ENCODE data around the gene ARMC10.
A peak's percentile ranks its signal among the peaks of the same experiment; 100 is the strongest.
"Not testable (repeated sequence)": the region's sequence is repeated elsewhere in the genome, so short reads cannot be mapped to it uniquely, and the experiment has no call there.

ARMC10 gene

DNA sequence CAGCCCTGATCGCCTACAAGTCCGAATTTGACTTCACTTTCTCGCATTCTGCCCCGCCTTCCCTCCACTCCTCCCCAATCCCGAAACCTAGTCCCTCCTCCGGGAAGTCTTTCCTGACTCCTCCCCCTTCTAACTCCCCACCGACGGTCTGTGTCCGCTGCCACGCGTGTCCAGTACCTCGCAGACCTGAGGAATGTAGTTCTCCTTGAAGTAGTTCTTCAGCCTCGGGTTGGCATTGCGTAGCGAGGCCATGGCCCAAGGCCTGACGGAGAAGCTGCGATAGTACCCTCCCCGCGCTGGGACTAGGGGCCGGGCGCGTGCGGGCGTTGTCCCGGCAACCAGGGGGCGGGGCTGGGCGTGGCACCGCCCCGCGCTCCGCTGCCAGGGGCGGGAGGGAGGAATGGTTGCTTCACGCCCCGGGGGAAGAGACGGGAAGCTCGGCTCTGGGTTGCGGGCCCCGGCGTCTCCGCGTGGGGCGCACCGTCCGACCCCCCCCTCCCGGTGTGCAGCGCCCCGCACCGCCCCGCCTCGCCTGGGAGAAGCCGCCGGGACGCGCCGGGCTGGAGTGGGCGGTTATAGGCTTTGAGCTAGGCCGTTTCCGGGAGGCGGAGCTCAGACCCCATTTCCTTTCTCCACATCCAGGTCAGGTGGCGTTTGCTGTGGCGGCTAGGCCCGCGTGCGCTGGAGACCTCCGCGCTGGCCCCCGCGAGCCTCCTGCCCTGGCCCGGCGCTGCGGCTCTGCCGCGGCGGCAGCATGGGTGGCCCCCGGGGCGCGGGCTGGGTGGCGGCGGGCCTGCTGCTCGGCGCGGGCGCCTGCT, at the start of gene ARMC10, which contains the start of gene FBXL13:
ARMC10 (plus strand) TSS at position 622 of the 818 bp plus-strand sequence; CDS start at position 755, 133 bp downstream.
FBXL13 (minus strand) TSS at position 278 of the 818 bp plus-strand sequence.
- ATAC-seq (peak; percentile 86), DNase-seq (peak; percentile 90)

DNA sequence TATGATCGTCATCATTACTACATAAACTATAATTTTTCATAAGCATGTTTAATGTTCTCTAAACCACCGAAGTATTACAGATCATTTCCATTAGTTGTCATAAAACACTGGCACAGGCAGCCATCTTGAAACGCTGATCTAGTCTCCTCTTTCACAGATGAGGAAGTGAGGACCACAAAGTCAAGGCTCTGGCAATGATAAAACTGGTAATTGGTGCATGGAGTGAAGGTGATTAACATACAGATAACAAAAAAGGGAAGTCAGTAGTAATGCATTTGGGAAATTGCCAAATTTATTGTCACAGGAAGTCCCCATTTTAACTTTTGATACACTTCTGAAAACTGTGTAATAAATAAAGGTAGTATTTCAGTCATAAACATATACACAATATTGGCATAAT, 49.6 kb upstream of the ARMC10 start:
- DNase-seq (no peak), ATAC-seq (no peak)

DNA sequence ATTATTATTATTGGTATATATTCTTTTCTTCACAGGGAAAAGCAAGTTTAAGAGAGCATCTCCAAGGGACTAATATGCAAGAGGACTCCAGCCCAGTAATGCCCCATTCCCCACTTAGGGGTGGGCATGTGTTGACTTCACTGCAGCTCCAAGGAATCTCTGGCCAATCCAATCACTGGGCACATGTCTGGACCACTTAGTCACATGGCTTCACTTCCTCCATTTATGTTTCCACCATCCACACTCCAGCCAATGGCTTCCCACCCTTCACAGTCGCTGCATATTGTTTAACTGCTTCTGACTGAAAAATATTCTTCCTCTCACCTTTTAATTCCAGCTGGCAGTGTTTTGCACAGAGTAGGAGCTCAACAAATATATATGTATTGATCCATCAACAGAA, 43.9 kb upstream of the ARMC10 start:
- DNase-seq (no peak), ATAC-seq (no peak)

- DNase-seq (no peak), ATAC-seq (no peak)
Measured at GRCh38 chr7:103031781-103032180, 43.2 kb upstream of the ARMC10 start.

GRCh38 chr7:103034318-103034717, 40.6 kb upstream of the ARMC10 start:
- not testable (repeated sequence) for ATAC-seq, DNase-seq

GRCh38 chr7:103037476-103037822, 37.5 kb upstream of the ARMC10 start:
- no peak for DNase-seq
- ATAC-seq, result no peak

- not testable (repeated sequence) for DNase-seq, ATAC-seq
Measured at GRCh38 chr7:103037823-103038739, 36.9 kb upstream of the ARMC10 start.

DNA sequence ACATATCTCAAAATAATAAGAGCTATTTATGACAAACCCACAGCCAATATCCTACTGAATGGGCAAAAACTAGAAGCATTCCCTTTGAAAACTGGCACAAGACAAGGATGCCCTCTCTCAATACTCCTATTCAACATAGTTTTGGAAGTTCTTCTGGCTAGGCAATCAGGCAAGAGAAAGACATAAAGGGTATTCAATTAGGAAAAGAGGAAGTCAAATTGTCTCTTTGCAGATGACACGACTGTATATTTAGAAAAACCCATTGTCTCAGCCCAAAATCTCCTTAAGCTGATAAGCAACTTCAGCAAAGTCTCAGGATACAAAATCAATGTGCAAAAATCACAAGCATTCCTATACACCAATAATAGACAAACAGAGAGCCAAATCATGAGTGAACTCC, 33.1 kb upstream of the ARMC10 start:
- not testable (repeated sequence) for ATAC-seq

DNA sequence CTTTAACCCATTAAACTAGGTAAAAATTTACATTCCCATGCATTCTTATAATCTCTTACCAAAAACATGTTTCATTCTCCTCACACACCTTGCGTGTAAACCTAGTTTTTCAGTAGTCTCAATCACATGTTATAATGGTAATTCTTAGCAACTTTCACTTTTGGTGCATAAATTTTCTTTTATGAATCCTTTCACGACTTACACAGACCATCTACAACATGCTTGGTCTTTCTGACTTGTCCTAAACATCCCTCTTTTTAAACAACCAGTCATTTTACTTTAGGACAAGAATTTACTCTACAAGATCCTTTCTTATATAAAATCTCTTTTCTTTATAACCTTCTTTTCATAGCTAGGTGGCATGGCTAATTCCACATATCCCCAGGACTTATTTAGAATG, 26.1 kb upstream of the ARMC10 start:
- ATAC-seq, result no peak

More for the DNA sequence above, 33.1 kb upstream of the ARMC10 start:
- not testable (repeated sequence) for DNase-seq

GRCh38 chr7:103051519-103051918, 23.4 kb upstream of the ARMC10 start:
- no peak for DNase-seq

More for the DNA sequence above, 26.1 kb upstream of the ARMC10 start:
- no peak for DNase-seq

GRCh38 chr7:103056006-103056405, 18.9 kb upstream of the ARMC10 start:
- ATAC-seq, DNase-seq: not testable (repeated sequence)

More at GRCh38 chr7:103051519-103051918, 23.4 kb upstream of the ARMC10 start:
- no peak for ATAC-seq

DNA sequence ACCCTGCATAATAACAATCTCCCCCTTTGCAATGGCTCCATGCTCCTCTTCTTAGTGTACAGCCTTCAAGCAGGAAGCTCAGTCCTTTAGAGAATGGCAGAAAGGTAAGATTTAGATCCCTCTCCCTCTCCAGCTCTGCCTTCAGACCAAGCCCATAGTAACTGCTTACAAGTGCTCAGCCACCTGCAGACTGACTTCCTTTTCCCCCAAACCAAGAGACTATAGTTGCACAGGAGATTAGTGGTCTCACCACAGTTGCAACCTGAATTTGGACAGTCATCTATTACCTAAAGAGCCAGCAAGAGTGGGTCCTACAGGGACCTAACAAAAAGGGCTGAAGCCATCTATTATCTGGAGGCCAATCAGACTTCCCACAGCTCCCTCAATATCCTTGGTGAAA, 16.8 kb upstream of the ARMC10 start:
- ATAC-seq, result no peak
- no peak for DNase-seq

DNA sequence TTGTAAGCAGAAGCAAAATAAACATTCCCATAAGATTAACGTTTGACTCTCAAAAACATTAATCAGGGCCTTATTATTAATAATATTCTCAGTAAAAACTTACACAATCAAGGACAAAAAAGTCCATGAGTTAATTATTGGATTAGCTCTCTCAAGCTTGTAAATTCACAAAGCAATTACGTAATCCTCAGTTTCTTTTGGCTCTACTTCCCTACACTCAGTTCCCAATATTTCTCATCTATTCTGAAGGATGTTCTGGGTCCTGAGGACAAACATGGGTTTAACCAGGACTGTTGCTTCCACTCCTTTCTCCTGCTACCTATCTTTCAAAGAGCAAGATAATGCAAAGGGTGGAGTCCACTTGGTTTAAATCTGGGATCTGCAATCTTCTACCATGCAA, 15.5 kb upstream of the ARMC10 start:
- ATAC-seq (no peak), DNase-seq (no peak)

- DNase-seq, result no peak
- no peak for ATAC-seq
Measured at GRCh38 chr7:103063895-103064294, 11.0 kb upstream of the ARMC10 start.

GRCh38 chr7:103065667-103066066, 9.3 kb upstream of the ARMC10 start:
- peak; percentile 71 for DNase-seq
- peak; percentile 85 for ATAC-seq

GRCh38 chr7:103068414-103069403, 6.2 kb upstream of the ARMC10 start:
- no peak for ATAC-seq
- no peak for DNase-seq

- no peak for DNase-seq
Measured at GRCh38 chr7:103071000-103071399, 3.9 kb upstream of the ARMC10 start.

GRCh38 chr7:103073989-103074518, 886 bp upstream of the ARMC10 start:
- ATAC-seq (no peak), DNase-seq (no peak)

More at GRCh38 chr7:103071000-103071399, 3.9 kb upstream of the ARMC10 start:
- no peak for ATAC-seq

DNA sequence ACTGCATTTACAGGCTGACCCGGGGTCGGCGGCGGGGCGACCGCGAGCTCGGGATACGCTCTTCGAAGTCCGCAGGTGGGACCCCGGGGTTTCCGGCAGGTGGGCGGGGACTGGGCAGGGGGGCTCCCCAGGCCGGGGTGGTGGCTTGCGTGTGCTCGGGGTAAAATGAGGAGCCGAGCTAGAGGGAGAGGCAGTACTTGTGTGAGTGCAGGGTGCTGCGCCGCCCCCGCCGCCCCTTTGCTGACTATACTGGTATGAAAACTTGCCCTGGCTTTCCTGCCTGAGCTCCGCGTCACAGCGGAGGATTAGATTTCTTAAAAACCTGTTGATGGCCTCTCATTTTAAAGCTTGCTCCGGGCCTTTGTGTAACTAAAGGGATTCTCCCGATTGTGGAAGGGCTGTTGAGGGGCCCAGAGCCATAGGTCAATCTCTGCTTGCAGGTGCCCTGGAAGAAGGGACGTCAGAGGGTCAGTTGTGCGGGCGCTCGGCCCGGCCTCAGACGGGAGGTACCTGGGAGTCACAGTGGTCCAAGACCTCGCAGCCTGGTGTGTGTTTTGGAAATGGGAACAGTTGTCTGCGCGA, 488 bp downstream of the ARMC10 start:
- peak; percentile 85 for DNase-seq
- peak; percentile 80 for ATAC-seq

GRCh38 chr7:103076764-103077163, 1.8 kb downstream of the ARMC10 start:
- ATAC-seq (no peak), DNase-seq (no peak)

- DNase-seq (no peak), ATAC-seq (no peak)
Measured at GRCh38 chr7:103077318-103077717, 2.4 kb downstream of the ARMC10 start.

Data from stimulated activated naive CD8-positive, alpha-beta T cell treated with anti-CD3 and anti-CD28 coated beads, Interleukin-15, Interleukin-2, amounts not matched to agents 100 U/mL and 50 U/mL, for 24 hours (primary cell).